GM21786 (cell line): Measurements from ENCODE around the gene PHC2.

ENCODE experiments used
- ATAC-seq: cut with Tn5 transposase; IDR thresholded peaks from one replicate; pipeline ENCODE4 v1.9.1; 2021; ENCODE audit not compliant: unreplicated experiment

PHC2 gene

GRCh38 chr1:33390542-33390941 is 40.4 kb downstream of the PHC2 start:
- no peak for ATAC-seq

DNA sequence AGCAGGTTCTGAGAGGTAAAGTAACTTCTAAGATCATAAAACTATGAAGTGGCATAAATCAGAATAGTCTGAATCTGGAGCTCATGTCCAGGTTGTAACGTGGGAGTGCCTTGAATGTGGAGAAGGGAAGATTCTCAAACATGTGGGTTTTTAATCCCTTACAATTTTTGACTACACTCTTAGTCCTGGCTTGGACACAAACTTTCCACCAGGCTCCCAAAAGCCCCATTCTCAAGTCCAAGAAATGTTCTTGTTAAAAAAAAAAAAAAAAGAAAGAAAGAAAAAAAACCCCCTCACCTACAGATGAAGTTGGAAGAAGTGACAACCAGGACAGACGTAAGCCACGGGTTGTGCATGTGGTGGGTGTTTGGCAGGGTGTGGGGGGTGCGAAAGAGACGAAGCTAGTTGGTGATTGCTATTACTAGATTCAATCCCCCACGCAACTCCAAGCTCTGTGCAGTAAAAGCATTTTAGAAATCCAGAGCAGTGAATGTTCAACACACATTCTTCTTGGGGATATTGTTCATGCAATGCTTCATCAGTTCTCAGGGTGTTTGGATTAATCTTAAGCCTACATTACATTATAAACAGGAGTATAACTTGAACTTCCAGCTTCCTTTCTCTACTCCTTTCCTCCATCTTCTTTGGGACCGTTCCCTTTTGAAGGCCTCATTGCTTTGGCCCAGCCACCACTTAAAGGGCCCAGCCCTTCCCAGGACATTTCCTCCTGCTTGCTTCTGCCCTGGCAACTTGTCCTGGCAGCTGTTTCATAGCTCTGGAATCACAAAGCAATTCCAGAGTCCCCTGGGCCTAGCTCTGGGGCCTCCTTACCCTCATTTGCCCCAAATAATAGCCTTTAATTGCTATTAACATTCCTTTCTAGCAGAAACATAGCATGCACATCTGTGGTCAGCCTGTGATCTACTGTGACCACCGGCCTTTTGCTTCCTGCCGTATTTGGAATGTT is 41.8 kb downstream of the PHC2 start:
- ATAC-seq = no peak

- no peak for ATAC-seq
These were observed 43.3 kb downstream of the PHC2 start for GRCh38 chr1:33387625-33388024.

- ATAC-seq = no peak
These were observed 45.6 kb downstream of the PHC2 start for GRCh38 chr1:33385251-33385650.

DNA sequence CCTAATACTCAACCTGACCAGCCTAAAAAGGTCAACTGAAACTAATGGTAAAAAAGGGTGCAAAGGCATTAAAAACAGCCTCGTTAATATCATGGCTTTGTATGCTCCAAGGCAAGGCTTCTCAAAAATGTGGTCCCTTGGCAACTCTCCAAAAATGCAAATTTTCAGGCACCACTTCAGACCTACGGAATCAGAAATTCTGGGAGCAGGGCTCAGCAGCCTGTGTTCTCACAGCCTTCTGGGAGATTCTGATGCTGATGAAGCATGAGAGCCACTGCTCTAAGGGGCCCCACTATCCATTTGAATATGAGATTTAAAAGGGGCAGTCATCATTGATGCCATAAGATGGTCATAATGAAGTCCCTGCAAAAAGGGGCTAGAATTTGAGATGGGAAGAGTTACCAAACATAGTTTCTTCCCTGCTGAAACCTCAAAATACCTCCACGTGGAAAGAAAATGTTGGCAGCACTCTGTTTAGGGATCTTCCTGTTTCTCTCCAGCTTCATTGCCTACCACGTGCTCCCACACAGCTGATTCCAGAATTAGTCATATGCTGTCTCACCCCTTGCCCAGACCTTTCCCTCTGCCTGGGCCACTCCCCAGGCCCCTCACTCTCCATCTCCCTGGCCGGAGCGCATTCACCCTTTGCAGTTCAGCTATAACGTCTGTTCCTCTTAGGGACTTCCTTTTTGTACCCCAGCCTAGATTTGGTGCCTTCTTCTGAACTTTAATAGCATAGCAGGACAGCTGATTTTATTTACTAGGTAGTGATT is 46.7 kb downstream of the PHC2 start:
- no peak for ATAC-seq

- ATAC-seq = no peak
These were observed 47.4 kb downstream of the PHC2 start for GRCh38 chr1:33383489-33383888.

DNA sequence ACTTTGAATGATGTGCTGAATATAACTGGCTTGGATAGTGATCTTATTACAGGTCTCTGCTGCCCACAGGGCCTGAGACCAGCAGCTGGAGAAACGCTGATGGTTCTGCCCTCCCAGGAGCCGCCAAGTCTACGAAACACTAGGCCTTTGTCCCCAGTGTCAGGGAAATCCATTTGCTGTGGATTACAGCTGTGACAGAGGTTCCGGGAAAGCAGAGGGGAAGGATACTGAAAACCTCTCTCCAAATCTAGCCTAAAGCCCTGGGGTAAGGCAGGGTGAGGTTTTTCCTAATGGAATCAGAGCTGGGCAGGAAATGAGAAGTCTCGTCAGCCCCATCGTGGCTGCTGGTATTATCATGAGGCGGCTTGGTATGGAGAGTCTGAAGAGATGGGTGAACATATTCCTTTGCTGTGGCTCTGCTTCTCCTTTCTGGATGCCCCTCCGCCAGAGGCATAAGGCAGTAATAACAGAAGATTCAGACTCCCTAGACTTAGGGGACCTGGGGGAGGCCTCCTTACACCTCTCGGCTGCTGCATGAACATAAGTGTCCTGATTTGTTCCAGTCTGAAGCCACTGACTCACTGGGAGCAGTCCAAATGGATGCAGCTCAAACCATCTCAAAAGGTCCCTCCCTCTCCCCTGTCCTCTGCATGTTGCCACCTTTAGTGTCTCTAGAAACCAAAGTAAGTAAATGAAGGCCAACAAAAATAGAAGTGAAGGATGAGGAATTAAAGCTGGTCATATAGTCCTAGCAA is 48.1 kb downstream of the PHC2 start:
- ATAC-seq = no peak

GRCh38 chr1:33381977-33382376 is 48.9 kb downstream of the PHC2 start:
- no peak for ATAC-seq

DNA sequence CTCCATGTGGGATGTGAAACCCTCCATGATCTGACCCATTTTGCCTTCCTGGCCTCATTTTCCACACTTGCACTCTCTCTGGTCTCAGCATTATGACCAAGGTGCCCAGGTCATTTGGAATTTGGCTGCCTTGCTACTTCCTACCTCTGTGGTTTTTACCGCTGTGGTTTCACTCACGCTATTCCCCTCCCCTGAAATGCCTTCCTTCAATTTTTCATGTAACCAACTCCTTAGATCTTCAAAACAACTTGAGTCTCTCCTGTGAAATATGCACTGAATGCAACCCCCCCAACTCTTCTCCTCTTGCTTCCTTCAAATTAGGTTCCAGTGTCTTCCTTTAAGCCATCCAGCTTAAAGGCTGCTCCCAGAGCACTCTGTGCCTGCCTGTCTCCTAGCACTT is 50.1 kb downstream of the PHC2 start:
- ATAC-seq = no peak

DNA sequence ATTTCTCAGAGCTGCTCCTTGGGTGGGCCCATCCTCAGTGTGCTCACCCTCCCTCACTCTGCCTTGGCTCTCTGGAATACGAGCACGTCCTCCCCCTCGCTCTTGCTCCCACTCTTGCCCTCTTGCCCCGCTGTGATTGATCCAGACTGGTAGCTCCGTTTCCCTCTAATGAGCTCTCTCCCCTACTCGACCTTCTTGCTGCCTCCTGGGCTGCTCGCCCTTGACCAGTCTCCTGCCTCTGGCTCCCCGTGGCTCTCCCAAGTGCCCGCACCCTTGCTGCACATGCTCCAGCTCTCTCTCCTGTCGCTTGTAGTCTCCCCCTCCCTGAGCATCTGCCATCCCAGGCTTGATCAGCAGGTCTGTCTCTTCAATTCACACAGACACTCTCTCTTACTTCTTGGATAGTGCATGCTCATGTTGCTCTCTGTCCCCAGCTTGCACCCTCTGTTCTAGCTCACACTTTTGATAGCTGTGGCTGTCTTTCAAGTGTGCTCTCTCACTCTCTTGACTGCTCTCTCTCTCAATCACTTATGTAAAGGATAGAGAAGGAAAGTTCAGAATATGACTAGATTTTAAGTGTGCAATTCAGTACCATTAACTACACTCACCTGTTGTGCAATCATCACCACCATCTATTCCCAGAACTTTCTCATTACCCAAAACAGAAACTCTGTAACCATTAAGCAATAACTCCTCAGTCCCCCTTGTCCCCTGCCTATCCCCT is 51.1 kb downstream of the PHC2 start:
- ATAC-seq = no peak

DNA sequence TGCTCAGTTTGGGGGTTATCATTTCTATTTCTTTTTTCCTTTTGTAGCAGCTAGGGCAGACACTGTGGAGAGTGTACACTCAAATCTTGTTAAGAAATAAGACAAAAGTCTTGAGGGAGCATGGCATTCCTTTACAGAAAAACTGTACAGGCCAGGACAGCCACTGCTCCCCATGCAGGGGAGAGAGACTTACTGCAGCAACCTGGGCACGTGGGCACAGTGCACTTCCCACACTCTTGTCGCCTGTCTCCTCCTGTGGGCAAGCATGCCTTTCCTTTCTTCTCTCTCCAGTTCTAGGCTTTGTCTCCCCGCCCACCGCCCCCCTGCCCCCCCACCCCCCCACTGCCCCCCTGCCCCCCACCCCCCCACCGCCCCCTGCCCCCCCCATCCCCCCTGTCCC is 51.9 kb downstream of the PHC2 start:
- ATAC-seq = no peak

GRCh38 chr1:33378524-33378923 is 52.4 kb downstream of the PHC2 start:
- no peak for ATAC-seq

DNA sequence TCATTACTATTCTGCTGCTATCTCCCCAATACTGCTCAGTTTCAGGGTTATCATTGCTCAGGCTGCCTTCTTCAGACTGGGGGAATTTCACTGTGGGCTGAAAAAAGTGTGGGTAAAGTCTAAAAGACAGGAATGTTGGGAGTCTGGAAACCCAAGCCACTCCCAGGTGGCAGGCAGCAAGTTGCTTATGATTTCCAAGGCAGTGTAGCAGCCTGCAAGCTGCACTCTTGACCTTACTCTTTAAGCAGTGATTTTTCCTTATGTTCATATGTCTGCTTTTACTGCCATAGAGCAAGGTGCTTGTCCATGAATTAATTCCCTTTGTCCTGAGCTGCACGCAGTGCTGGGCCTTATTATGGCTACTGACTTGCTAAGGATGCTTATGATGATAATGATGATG is 53.1 kb downstream of the PHC2 start:
- ATAC-seq = no peak

DNA sequence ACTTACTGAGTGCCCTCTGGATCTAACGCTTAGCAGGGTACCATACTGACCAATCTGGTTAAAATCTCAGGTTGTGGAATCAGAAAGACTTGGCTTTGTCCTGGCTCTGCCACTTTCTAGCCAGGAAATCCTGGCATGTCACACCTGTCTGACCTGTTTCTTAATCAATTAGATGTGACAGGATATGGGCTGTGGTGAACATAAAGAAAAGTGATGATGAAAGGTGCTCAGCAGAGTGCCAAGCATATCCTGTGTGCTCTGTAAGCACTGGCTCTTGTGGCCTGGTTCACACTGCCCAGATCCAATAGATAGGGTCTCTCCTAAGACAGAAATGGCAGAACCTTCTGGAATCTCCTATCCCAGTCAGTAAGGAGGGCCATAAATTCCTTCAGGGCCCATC is 53.9 kb downstream of the PHC2 start:
- no peak for ATAC-seq

DNA sequence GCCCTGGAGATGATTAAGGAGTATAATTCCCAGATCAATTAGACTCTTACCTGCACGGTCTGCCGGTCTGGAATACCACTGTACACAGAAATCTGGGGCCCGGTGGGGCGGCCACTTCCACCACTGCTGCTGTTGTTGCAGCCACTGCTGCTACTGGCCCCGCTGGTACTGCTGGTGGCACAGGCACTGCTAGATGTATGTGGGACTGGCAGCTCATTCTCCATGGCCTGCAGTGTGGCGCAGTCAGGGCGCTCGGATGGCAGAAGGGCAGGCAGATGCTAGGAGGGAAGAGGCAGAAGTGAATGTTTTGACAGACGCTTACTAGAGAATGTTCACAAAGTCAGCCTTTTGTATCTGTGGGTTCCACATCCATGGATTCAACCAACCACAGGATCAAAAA is 55.6 kb downstream of the PHC2 start:
- no peak for ATAC-seq

- ATAC-seq = no peak
These were observed 56.4 kb downstream of the PHC2 start for GRCh38 chr1:33374336-33375105.

- no peak for ATAC-seq
These were observed 57.3 kb downstream of the PHC2 start for GRCh38 chr1:33373606-33374005.

DNA sequence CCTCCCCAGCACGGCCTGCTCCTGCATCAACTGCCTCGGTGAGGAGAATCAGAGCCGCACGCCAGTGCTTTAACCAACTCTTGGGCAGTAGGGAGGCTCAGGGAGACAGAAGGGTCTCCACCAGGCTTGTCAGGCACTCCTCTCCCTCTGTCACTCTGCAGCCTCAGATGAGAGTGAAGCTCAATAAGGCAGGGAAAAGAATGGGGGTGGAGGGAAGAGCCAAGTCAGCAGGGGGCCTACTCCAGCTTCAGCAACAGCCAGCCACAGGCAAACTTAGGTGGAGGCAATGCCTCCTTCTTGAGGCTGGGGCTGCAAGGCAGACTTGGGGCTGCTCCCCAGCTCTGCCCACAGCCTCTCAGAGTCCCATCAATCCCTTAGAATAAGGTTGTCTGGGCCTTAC is 58.2 kb downstream of the PHC2 start:
- ATAC-seq = no peak

GRCh38 chr1:33372162-33372561 is 58.7 kb downstream of the PHC2 start:
- ATAC-seq = no peak

DNA sequence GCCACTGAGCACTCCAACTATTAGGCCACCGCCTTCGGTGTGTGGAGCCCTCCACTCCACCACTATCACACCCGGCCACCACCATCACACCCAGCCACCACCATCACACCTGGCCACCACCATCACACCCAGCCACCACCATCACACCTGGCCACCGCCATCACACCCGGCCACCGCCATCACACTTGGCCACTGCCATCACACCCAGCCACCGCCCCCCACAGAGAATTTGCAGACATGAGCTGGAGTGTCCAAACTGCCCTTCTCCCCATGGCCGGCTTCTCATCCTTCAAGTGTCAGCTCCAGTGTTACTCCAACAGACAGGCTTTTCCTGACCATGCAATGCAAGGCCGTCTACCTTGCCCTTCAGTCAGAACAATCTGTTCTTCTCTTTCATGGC is 59.6 kb downstream of the PHC2 start:
- ATAC-seq = no peak
